GM21528 (cell line): Measurements from ENCODE around the gene SLC22A31.
"Not testable (repeated sequence)": the region's sequence is repeated elsewhere in the genome, so short reads cannot be mapped to it uniquely, and the experiment has no call there.

Experiments used
- ATAC-seq: cut with Tn5 transposase; IDR thresholded peaks from one replicate; pipeline ENCODE4 v1.9.1; 2021; ENCODE audit warnings: mild to moderate bottlenecking, moderate library complexity; ENCODE audit not compliant: unreplicated experiment, low FRiP score

The SLC22A31 gene

DNA sequence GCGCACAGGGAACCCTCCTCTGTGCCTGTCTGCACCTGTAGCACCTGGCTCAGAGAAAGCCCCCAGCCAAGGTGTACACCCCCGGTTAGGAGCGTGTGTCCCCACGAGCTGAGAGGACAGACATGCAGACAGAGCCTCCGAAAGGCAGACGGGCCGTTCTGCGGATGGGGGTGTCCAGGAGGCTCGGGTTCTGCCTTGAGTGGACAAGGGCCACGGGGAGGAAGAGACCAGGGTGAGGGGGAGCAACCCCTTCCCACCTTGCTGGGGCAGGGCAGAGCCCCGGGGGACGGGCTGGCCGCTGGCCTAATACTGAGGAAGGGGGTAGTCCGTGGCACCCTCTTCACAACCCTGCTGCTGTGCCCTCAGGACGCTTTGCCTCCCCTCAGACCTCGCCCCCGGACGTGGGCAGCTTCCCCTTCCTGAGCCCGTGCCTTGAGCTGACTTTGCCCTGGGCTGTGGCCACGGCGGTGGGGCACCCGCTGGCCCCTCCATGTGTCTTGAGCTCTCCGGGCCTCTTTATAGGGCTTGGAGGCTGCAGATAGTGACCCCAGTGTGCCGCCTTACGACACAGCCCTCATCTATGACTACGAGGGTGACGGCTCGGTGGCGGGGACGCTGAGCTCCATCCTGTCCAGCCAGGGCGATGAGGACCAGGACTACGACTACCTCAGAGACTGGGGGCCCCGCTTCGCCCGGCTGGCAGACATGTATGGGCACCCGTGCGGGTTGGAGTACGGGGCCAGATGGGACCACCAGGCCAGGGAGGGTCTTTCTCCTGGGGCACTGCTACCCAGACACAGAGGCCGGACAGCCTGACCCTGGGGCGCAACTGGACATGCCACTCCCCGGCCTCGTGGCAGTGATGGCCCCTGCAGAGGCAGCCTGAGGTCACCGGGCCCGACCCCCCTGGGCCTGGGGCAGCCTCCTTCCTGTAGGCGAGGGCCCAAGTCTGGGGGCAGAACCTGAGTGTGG lies 5.7 kb downstream of the SLC22A31 start:
- no peak for ATAC-seq

DNA sequence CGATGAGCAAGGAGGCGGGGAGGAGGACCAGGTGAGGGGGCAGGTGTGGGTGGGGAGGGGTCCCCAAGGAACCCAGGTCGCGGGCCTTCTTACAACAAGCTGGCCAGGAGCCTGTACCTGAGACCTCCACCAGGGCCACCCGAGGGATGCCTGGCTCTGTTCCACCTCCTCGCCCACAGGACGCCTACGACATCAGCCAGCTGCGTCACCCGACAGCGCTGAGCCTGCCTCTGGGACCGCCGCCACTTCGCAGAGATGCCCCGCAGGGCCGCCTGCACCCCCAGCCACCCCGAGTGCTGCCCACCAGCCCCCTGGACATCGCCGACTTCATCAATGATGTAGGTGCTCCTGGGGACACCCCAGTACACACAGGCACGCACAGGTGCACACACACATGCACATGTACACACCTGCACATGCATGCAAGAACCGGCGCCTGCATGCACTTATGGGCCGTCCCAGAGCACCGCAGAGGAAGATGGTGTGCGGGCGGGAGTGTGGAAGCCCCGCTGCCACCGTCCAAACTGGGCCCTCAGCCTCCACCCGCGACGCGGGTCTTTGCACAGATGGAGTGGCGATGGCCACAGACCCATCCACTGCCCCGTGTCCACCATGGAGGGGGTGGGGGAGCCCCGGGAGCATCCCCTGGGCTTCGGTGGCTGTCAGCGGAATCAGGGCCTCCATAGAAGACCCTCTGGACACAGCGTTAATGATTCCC lies 6.6 kb downstream of the SLC22A31 start:
- ATAC-seq, result no peak

DNA sequence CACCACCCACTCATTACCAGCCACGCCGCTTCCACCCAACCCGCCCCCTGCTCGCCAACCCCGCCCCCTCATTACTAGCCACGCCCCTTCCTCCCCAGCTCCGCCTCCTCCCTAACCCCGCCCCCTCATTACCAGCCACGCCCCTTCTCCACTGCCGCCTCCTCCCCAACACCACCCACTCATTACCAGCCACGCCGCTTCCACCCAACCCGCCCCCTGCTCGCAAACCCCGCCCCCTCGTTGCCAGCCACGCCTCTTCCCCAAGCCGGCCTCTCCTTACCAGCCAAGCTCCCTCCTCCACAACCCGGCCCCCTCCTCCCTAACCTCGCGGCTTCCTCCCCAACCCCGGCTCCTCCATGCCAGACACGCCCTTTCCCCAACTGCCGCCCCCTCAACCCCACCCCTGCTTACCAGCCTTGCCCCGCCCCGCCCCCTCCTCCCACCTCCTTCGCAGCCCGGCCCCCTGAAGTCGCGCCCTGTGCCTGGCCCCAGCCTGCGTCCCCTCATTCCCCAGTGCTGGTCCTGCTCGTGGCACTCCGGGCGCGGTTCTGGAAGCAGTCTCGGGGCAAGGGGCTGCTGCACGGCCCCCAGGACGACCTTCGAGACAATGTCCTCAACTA lies 7.3 kb downstream of the SLC22A31 start:
- no peak for ATAC-seq

DNA sequence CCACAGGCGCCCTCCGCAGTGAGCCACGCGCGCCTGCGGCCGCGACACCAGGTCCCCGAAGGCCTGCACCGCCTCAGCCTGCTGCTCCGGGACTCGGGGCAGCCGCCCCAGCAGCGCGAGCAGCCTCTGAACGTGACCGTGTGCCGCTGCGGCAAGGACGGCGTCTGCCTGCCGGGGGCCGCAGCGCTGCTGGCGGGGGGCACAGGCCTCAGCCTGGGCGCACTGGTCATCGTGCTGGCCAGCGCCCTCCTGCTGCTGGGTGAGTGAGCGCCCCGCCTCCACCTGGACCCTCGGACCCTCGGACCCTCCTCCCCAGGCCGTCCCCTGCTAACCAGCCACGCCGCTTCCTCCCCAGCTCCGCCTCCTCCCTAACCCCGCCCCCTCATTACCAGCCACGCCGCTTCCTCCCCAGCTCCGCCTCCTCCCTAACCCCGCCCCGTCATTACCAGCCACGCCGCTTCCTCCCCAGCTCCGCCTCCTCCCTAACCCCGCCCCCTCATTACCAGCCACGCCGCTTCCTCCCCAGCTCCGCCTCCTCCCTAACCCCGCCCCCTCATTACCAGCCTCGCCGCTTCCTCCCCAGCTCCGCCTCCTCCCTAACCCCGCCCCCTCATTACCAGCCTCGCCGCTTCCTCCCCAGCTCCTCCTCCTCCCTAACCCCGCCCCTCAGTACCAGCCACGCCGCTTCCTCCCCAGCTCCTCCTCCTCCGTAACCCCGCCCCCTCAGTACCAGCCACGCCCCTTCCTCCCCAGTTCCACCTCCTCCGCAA lies 8.0 kb downstream of the SLC22A31 start:
- not testable (repeated sequence) for ATAC-seq

DNA sequence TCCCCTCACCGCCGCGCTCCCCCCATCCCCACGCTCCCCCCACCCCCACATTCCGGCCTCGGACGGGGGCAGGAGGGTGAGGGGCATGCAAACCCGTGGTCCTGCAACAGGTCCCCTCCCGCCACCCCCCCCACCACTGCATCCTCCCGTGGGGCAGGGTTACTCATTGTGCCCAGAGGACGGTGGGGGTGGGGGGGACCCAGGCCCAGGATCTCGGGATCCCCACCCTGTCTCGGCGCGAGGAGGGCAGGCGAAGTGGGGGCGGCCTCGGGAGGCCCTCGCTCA lies 8.5 kb downstream of the SLC22A31 start:
- ATAC-seq, result no peak

DNA sequence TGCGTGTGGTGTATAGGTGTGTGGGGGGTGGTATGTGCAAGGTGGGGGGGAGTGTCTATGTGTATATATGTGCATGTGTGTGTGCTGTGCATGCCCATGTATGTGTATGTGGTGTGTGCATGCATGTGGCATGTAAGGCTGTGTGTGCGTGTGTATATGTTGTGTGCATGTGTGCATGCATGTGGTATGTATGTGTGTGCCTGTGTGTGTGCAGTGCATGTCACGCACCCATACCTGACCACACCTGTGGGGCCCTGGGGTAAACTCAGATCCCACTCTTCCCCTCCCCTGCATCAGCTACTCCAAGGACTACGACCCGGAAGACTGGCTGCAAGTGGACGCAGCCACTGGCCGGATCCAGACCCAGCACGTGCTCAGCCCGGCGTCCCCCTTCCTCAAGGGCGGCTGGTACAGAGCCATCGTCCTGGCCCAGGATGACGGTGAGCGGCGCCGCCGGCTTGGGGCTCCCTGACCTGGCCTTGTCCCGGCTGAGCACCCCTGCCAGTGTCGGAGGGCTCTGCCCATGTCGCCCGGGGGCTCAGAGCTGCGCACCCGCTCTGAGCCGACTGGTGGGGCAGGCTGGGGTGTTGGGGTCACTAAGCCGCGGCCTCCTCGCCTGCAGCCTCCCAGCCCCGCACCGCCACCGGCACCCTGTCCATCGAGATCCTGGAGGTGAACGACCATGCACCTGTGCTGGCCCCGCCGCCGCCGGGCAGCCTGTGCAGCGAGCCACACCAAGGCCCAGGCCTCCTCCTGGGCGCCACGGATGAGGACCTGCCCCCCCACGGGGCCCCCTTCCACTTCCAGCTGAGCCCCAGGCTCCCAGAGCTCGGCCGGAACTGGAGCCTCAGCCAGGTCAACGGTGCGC lies 9.1 kb downstream of the SLC22A31 start:
- ATAC-seq, result no peak

DNA sequence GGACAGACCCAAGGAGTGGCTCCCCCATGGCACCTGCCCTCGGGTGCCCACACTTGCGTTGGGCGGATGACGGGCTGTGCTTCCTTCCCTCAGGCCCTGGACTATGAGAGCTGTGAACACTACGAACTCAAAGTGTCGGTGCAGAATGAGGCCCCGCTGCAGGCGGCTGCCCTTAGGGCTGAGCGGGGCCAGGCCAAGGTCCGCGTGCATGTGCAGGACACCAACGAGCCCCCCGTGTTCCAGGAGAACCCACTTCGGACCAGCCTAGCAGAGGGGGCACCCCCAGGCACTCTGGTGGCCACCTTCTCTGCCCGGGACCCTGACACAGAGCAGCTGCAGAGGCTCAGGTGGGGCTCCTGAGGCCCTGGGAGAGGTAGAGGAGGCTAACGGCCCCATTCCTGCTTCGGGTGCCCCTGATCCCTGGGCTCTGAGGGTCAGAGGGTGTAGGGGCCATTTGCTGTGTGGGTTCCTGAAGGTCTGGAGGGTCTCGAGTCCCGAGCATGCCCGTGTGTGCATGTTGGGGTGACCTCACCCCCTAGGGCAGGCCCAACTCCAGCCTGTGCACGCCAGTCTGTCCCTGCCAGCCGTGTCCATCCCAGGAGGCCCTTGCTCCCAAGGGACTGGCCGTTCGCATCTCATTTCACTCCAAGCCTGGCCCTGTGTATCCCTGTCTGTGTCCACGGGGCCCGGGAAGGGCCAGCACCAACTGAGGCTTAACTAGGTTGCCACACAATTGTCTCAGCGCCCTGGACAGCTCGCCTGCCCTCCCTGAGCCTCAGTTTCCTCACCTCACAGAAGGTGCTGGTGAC lies 10.0 kb downstream of the SLC22A31 start:
- no peak for ATAC-seq

DNA sequence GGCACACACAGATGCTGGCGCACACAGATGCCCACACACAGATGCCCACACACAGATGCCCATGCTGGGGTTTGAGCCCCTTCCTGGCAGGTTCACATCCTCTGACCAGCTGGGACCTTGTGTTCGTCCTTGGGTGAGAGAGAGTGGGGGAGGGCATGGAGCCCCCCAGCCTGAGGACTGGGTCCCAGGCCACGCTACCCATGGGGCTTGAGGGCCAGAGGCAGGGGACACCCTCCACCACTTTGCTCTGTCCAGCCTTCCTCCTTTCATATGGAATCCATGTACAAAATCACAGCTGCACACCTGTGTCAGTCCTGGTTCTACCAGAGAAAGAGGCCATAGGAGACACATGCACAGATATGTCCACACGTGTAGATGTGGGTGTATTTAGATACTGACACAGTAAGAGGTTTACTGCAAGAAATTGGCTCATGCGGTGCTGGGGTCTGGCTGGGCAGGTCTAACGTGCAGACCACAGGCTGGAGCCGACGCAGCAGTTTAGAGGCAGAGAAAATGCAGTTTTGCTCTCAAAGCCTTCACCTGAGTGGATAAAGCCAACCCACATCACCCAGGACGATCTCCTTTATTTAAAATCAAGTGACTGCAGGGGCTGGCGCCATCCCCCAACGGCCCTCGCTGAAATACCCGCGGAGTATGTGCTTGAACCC lies 10.8 kb downstream of the SLC22A31 start:
- no peak for ATAC-seq

DNA sequence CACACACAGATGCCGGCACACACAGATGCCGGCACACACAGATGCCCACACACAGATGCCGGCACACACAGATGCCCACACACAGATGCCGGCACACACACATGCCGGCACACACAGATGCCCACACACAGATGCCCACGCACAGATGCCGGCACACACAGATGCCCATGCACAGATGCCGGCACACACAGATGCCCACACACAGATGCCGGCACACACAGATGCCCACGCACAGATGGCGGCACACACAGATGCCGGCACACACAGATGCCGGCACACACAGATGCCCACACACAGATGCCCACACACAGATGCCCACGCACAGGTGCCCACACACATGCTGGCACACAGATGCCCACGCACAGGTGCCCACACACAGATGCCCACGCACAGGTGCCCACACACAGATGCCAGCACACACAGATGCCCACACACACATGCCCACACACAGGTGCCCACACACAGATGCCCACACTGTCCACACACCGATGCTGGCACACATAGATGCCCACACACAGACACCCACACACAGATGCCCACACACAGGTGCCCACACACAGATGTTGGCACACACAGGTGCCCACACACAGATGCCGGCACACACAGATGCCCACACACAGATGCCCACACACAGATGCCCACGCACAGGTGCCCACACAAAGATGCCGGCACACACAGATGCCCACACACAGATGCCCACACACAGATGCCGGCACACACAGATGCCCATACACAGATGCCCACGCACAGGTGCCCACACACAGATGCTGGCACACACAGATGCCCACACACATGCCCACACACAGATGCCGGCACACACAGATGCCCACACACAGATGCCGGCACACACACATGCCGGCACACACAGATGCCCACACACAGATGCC lies 11.6 kb downstream of the SLC22A31 start:
- not testable (repeated sequence) for ATAC-seq

DNA sequence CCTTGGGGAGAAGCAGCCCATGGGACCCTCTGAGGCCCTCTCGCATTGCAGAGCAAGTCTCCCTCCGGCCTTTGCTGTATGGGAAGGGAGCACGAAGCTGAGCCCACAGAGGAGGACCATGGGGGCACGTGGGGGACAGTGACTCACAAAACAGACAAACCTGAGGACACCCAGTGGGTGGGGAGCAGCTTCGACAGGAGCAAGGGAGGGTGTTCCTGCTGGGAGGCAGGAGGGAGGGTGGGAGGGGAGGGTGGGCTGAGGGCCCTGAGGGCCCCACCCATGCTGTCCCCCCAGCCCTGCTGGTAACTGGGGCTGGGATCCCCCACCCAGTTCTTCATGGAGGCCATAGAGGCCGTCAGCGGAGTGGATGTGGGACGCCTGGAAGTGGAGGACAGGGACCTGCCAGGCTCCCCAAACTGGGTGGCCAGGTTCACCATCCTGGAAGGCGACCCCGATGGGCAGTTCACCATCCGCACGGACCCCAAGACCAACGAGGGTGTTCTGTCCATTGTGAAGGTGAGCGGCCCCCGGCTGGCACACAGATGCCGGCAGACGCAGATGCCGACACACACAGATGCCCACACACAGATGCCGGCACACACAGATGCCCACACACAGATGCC lies 12.5 kb downstream of the SLC22A31 start:
- no peak for ATAC-seq

DNA sequence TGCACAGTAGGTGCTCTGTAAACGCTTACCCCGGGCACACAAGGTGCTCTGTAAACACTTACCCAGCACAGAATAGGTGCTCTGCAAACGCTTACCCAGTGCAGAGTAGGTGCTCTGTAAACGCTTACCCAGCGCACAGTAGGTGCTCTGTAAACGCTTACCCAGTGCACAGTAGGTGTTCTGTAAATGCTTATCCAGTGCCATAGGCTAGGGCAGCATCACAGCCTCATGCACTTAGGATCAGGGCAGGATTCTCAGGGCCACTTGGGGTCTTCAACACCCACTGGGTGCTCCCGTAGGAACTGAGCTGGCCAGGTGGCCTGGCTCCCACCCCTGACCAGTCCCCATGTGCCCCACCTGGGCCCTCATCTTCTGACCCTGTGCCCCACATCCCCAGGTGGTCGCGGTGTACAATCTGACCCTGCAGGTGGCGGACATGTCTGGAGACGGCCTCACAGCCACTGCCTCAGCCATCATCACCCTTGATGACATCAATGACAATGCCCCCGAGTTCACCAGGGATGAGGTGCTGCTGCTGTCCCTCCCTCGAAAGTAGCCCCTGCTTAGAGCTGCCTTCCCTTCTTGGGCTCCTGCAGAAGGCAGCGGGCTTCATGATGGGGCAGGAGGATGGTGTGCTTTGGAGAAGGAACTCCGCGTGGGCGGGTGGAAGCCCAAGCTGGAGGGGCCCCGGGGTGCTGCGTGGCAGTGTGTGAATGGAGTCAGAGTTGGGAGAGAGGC lies 13.1 kb downstream of the SLC22A31 start:
- ATAC-seq, result no peak

DNA sequence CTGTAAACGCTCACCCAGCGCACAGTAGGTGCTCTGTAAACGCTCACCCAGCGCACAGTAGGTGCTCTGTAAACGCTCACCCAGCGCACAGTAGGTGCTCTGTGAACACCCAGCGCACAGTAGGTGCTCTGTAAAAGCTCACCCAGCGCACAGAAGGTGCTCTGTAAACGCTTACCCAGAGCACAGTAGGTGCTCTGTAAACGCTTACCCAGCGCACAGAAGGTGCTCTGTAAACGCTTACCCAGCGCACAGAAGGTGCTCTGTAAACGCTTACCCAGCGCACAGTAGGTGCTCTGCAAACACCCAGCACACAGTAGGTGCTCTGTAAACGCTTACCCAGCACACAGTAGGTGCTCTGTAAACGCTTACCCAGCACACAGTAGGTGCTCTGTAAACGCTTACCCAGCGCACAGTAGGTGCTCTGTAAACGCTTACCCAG lies 13.7 kb downstream of the SLC22A31 start:
- ATAC-seq, result not testable (repeated sequence)

DNA sequence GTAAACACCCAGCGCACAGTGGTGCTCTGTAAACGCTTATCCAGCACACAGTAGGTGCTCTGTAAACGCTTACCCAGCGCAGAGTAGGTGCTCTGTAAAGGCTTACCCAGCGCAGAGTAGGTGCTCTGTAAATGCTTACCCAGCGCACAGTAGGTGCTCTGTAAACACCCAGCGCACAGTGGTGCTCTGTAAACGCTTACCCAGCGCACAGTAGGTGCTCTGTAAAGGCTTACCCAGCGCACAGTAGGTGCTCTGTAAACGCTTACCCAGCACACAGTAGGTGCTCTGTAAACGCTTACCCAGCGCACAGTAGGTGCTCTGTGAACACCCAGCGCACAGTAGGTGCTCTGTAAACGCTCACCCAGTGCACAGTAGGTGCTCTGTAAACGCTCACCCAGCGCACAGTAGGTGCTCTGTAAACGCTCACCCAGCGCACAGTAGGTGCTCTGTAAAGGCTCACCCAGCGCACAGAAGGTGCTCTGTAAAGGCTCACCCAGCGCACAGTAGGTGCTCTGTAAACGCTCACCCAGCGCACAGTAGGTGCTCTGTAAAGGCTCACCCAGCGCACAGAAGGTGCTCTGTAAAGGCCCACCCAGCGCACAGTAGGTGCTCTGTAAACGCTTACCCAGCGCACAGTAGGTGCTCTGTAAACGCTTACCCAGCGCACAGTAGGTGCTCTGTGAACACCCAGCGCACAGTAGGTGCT lies 14.3 kb downstream of the SLC22A31 start:
- ATAC-seq, result not testable (repeated sequence)

DNA sequence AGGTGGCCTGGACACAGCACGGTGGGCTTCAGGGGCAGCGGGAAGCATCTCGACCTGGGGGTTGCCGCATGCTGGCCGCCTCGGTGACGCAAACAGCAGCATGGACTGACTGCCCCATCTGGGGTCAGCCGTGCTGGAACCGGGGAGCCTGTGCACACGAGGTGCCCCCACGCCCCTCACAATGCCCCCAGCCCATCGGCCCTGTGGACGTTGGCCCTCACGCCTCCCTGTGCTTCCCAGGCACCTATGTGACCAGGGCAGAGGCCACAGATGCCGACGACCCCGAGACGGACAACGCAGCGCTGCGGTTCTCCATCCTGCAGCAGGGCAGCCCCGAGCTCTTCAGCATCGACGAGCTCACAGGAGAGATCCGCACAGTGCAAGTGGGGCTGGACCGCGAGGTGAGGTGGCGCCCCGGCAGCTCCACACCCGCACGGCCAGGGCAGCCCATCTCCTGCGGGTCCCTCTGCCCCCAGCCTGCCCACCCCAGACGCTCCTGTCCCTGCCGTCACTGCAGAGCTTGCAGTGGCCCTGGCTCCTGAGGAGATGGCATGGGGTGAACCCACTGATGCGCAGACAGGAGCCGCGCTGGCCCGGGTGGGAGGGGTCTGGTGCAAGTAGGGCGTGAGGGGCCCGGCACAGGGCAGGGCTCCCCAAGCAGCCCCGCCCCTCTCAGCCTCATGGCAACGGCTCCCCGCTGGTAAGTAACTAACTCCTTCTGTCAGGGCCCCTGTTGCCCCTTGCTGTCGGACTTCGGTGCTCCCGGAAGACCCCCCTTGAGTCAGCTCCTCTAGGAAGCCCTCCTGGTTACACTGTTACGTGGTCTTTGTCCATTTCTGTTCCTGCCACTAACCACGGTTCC lies 15.2 kb downstream of the SLC22A31 start:
- no peak for ATAC-seq

DNA sequence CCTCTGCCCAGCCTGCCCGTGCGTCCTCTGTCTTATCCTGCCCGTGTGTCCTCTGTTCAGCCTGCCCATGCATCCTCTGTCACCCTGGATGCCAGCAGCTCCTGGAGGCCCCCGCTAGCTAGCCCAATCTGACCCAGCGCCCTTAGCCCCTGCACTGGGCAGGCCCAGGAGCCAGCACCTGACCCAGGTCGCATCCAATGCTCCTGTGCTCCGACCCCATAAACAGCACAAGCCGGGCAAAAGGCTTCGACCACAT lies 15.7 kb downstream of the SLC22A31 start:
- no peak for ATAC-seq
